ENCODE measurements around the gene B3GLCT.
A peak's percentile ranks its signal among the peaks of the same experiment; 100 is the strongest.
"Not testable (repeated sequence)": the region's sequence is repeated elsewhere in the genome, so short reads cannot be mapped to it uniquely, and the experiment has no call there.

The B3GLCT gene

GRCh38 chr13:31184981-31185645 is 14.7 kb upstream of the B3GLCT start:
- no peak for DNase-seq

- DNase-seq = no peak
Observed at GRCh38 chr13:31191748-31192147, 8.0 kb upstream of the B3GLCT start.

- no peak for DNase-seq
Observed at GRCh38 chr13:31192306-31192705, 7.5 kb upstream of the B3GLCT start.

DNA sequence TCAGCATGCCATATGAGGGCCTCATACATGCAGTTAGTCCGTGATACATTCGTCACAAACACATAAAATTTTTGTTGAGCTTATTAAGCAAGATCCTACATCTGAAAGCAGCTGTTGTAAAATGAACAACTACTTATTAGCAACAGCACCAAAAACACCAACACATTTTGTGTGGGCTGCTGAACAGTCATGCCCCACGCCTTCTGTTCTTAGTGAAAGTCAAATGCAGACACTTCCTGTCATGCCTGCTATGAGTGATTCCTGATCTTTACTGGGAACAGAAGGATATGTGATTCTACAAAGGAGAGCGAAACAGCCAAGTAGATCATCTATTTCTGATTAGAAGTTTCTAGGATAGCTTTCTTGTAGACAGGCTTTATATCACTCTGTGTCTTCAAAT is 4.2 kb upstream of the B3GLCT start:
- DNase-seq = peak; percentile 59 to 78 (median 74)

GRCh38 chr13:31196992-31197391 is 2.8 kb upstream of the B3GLCT start:
- no peak for DNase-seq

DNA sequence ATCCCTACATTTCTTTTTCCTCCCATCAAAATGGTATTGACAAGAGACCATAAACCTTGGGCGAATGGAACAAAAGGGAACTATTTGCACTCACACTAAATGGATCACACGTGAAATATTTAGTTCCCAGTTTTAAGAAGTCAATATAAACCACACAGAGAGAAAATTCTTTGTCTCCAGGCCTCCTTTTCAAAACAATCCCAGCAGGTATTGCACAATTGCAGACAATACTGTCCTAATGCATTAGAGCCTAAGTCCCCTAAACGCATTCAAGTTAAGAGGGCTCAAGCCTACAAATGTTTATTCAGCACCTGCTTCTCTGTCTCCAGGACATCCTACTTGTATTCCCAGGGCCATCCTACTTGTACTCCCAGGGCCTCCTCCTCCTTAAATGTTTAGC is 1.3 kb upstream of the B3GLCT start:
- DNase-seq = peak; percentile 13 to 56 (median 42)

- DNase-seq = no peak
Observed at GRCh38 chr13:31199527-31199848, 287 bp upstream of the B3GLCT start.

DNA sequence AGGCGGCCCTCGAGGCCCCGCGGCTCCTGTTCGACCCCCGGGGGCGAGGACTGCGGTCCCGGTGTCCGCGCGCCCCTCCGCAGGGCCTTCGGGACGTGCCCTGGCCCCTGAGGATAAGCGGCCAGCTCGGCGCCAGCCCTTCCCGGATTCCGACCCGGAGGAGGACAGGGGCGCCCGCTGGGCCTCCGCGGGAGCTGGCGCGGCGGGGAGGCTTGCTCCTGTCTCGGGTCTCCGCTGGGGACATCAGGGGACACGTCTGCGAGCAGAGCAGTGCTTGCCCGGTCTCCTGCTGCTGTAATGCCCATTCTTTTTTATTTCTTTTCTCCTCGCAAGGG is 829 bp downstream of the B3GLCT start:
- DNase-seq = peak in 2 of 4 experiments; percentile 59 to 76

DNA sequence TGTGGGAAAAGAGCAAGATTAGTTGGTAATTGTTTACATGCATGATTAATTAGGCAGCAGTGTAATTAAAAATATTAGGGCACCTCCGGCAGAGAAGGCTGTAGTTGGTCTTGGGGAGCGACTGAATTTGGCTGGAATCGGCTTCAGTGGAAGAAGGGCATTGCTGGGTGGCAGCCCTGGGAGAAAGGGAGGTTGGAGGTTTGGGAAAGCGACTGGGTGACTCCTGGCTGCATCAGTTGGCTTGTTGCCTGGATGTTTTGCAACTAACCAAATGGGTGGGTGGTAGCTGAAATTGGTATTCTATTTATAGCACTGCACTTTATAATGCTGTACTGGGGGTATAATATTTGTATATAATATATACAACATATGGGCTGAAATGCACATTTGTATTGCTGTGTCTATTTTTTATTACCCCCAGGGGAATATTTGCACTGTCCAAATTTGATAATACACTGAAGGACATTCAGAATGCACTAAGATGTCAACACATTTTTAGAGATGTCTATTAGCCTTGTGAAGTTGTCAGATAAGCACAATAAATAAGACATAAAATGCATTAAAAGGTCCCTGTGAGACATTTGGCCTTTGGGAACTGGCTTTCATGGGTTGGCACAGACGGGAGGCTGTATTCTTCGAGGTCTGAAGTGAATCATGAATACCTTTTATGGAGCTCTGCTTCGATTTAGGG is 1.7 kb downstream of the B3GLCT start:
- DNase-seq = peak; percentile 50 to 68 (median 57)

DNA sequence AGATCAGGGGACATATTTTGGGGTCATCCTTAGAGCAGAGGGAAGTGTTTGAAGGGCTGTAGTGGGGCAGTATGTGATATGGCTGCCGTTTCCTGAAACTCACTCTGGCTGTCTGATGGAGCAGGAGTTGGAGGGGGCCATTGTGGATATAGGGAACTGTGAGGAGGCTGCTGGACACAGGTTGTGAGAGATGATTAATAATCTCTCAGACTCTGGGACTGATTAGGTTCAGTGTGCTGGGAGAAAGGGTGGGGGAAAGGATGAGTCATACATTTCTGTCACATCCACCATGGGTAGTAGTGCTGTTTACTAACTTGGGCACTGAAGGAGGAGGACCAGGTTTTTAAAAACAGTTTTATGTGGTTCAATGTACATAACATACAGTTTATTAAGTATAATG is 4.8 kb downstream of the B3GLCT start:
- peak in 1 of 4 experiments; percentile 32 for DNase-seq

- DNase-seq = peak in 2 of 4 experiments; percentile 14 to 49
Observed at GRCh38 chr13:31207661-31208552, 8.1 kb downstream of the B3GLCT start.

DNA sequence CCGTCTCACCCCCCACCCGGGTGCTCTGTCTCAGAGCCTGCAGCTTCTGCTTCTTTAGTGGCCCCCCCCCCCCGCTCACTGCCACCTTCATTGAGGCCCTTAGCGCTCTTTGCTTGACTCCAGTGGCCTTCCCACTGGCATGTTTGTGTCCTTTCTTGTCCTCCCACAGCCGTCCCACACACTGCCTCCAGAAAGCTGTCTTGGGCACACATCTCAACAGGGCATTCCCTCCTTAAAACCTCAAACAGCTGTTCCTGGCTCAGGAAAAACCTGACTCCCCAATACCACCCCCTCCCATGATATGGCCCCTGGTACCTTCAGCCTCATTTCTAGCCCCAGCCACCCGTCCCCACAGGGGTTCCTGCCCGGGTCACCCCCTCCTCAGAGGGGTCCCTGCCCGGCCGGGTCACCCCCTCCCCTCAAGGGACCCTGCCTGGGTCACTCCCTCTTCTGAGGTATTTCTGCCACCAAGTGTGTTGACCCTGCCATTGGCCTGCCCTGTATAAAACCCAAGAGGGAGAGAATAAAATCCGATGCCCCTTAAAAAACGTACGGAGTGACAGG is 8.9 kb downstream of the B3GLCT start:
- no peak for DNase-seq

DNA sequence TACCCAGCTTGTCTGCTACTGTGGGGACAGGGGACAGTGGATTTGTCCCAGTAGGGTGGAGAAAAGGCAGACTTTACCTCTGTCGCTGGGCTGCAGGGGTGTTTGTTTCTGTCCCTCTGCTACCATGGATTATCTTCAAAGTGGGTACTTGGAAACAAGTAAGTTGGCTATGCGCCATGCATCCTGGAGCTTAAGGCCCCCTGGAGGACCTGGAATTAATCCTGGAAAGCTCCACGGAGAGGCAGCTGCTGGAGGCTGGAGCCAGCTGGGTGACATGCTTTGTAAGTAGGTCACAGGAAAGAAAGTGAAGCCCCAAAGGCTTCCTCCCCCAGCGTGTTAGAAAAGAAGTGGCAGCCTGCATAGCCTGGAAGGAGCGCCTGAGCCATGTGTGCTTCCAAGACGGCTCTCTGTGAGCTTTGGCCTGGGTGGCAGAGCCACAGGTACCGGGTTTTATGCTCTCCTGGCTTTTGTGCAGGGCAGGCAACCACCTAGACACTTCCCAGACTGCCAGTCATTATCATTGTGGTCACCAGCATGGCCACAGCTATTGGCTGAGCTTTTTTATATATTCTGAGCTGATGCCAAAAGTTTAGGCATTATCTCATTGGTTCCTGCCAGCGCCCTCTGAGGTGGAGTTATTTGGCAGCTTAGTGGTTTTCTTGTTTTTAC is 9.5 kb downstream of the B3GLCT start:
- no peak for DNase-seq

- DNase-seq = no peak
Observed at GRCh38 chr13:31209841-31210210, 10.1 kb downstream of the B3GLCT start.

DNA sequence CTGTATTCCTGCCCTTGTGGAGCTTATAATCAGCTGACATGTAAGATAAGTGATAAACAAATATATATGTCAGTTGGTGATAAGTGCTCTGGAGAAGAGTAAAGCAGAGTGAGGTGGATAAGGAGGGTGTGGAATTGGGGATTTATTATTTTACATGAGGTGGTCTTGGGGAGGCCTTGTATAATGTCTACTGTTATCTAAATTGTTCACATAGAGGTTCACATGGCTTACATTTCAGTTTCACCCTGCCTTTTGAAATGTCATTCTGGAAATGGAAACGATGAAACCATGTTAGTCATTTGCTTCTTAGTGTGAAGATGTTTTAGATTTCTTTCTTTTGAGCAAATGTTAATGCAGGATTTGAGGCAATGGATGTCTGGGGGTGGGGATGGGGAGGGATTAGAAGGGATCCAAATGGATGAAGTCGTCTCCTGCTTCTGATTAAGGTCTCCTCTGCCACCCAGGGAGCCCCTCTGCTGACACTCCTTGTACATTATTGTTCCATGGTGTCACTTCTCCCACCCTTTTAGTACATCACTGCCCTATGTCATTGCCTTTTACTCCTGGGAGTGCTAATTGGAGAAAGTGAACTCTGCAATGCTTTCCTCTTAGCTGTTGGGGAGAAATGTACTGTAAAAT is 14.0 kb downstream of the B3GLCT start:
- DNase-seq = no peak

DNA sequence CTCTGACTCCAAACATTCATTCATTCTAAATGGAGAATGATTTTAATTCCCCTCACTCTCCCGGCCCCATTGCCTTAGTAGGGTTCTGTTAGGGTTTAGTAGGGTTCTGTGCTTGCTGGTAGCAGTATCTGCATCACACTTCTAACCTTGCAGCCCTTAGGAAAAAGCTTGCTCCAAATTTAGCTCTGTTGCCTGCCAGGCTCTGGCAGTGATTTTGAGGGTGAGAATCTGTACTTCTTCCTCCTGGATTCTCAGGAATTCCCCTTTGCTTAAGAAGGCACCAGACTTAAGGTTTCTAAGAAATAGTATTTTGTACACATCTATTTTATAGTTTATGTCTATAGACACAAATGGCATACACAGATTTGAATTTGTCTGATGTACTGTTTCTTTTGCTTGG is 14.7 kb downstream of the B3GLCT start:
- DNase-seq = no peak

- not testable (repeated sequence) for DNase-seq
Observed at GRCh38 chr13:31216916-31217315, 17.1 kb downstream of the B3GLCT start.

DNA sequence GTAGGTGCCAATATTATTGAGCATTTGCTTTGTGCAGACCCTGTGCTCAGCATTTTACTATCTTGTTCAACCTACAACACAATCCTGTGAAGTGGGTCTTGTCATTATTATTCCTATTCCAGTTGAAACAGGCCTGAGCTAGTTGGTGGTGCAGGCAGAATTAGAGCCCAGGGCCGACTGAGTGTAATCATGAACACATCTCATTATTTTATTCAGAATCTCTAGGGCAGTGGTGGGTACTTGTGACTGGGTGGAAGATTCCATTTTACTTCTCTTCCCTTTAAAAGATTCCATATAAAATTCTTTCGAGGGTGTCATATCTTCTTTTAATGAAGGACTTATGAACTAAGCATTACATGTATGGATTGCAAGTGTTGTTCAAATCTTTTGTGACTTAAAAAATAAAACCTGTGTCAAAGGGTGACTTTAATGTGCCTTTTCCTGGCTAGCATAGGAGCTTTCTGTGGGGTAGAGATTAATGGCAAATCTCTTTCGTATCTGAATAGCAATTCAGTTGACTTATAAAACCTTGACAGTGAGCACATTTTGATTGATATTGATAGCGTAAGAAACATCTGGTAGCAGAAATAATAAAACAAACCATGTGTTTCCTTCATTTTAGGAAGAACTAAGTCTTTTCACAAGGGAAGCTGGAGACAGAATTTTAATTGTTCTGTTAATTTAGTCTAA is 20.3 kb downstream of the B3GLCT start:
- DNase-seq = no peak

GRCh38 chr13:31221057-31221456 is 21.3 kb downstream of the B3GLCT start:
- DNase-seq = no peak

DNA sequence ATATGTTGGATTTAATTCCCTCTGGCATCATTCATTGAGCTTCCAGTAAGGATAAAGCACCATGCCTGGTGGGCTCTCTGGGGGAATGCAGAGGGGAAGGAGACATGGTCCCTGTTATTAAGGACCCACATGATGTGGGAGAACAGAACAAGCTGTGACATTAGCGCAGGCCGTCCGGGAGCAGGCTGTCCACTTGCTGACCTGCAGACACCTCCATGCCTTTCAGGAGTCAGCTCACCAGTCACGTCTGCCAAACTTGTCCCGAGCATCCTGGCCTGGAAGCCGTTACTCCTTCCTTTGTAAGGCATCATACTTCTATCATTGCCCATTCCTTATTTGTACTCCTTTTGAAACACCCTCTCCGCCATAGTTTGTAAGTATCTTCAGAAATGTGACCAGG is 23.4 kb downstream of the B3GLCT start:
- no peak for DNase-seq

- no peak for DNase-seq
Observed at GRCh38 chr13:31223640-31224039, 23.9 kb downstream of the B3GLCT start.
